ENCODE data around the gene MSANTD7. TPM values are rescaled to one million over a fixed set of nuclear protein-coding genes. Genes with fewer than 3 reads are reported as not detected.

MSANTD7 gene
- total and polyA plus RNA-seq, 2 of the 13 experiments (the other 11 are each of a cell fraction or from before 2014, with no cell fraction given) = 3.7 to 16.7 TPM

DNA sequence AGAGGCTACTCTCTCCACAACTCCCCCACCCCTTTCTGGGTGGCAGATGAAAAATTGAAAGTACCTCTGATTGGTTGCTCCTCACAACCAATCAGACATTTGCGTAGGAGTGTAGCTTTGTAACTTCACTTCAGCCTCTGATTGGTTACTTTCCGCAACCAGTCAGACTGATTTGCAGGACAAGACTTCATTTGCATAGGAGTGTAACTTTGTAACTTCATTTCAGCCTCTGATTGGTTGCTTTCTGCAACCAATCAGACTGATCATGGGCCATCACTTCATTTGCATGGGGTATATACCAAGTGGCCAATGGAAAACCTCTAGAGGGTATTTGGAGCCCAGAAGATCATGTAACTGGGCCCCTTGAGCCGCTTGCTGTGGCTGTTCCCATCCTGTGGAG is 25.8 kb upstream of the MSANTD7 start:
- ChIA-PET POLR2A (no interaction called here), CTCF (ENCODE audit: low intra/inter-chr PET ratio, low total read pairs) (no interaction called here)
- peak overlapping the region; percentile 46 for H3K4me2 ChIP-seq (ENCODE audit: low read depth, low read length)
- H3K79me2 ChIP-seq (ENCODE audit: insufficient read depth, low read length) = no peaks in the 10 kb centered on the region
- H2AFZ ChIP-seq (ENCODE audit: low read length) = no peak overlapping the region
- peak; percentile 95 for ATAC-seq
- 0 out of 2 replicates have a peak, but pooled peaks cover 7% of the 10 kb centered on the region for H3K4me1 ChIP-seq (ENCODE audit: insufficient read depth, low read length)
- 65% methylated on average over 3 of the region's 3 CpGs for WGBS (ENCODE audit: low lambda C conversion rate)
- BruUV-seq (replicated peaks) = no TSS peak
- no peak for FAIRE-seq
- in situ Hi-C loops (cut with HindIII; ENCODE audit: extremely low pct_ligation_motif_present, low pct_unique_long_range_greater_than_20kb) = loop anchor here (25.0 kb wide), 1 partner anchor 625 kb away; no protein-coding TSS in a partner anchor
- no peak overlapping the region for H3K9ac ChIP-seq (ENCODE audit: insufficient read depth, low read depth, low read length)
- H4K20me1 ChIP-seq (ENCODE audit: insufficient read depth, low read length) = no peaks in the 10 kb centered on the region
- peak overlapping the region in 1 of 3 experiments; percentile 43; a peak in 2 of 6 replicates for H3K4me3 ChIP-seq (replicated peaks in 1 of 3; ENCODE audit: insufficient read depth in 1 of 3, low read depth in 2 of 3, low read length in 3 of 3)
- peak; percentile 74 for DNase-seq (ENCODE audit: low spot score)
- H3K9me3 ChIP-seq (ENCODE audit: low read length) = no peaks in the 10 kb centered on the region
- H3K27me3 ChIP-seq (ENCODE audit: control insufficient read depth in 1 of 2, insufficient read depth in 2 of 2, low read length in 2 of 2) = no peaks in the 10 kb centered on the region; a peak in 1 of 5 replicates
- no peak overlapping the region for H3K27ac ChIP-seq (ENCODE audit: extremely low read length, insufficient read depth, low read length)
- intact Hi-C loops (cut with micrococcal nuclease; ENCODE audit: unreplicated experiment) = no loop called here
- no peaks in the 10 kb centered on the region for H3K36me3 ChIP-seq (replicated peaks in 1 of 2; ENCODE audit: control insufficient read depth in 1 of 2, insufficient read depth in 2 of 2, low read length in 2 of 2)
- TF ChIP-seq ZNF879 (CRISPR knock-in tag; IDR thresholded peaks at IDR 0.05) = no peak
- no peak for TF ChIP-seq MTF2 (CRISPR knock-in tag; IDR thresholded peaks at IDR 0.05; ENCODE audit: borderline replicate concordance)
- no peak for TF ChIP-seq PAX8 (CRISPR knock-in tag; IDR thresholded peaks at IDR 0.05; ENCODE audit: borderline replicate concordance)
- TF ChIP-seq ZSCAN30 (CRISPR knock-in tag; IDR thresholded peaks at IDR 0.05) = no peak
- TF ChIP-seq SAP130 (CRISPR knock-in tag; IDR thresholded peaks at IDR 0.05; ENCODE audit: low read depth) = 0 out of 2 replicates have a peak, but pooled peaks have one; percentile 32
- no peak for TF ChIP-seq SKIL (CRISPR knock-in tag; IDR thresholded peaks at IDR 0.05; ENCODE audit: borderline replicate concordance)
- TF ChIP-seq ZBTB33 (CRISPR knock-in tag; IDR thresholded peaks at IDR 0.05) = no peak
- TF ChIP-seq DRAP1 (CRISPR knock-in tag; IDR thresholded peaks at IDR 0.05) = 0 out of 2 replicates have a peak, but pooled peaks have one; percentile 48
- TF ChIP-seq SNAPC4 (CRISPR knock-in tag; IDR thresholded peaks at IDR 0.05) = no peak
- TF ChIP-seq DR1 (CRISPR knock-in tag; IDR thresholded peaks at IDR 0.05) = 0 out of 2 replicates have a peak, but pooled peaks have one; percentile 29
- TF ChIP-seq U2AF1 (optimal IDR thresholded peaks at IDR 0.05; ENCODE audit: low read depth, low read length) = no peak
- no peak for TF ChIP-seq ZSCAN29 (CRISPR knock-in tag; conservative IDR thresholded peaks at IDR 0.05)
- peak; percentile 82 for TF ChIP-seq NFYC (CRISPR knock-in tag; IDR thresholded peaks at IDR 0.05)
- TF ChIP-seq NFYB (CRISPR knock-in tag; IDR thresholded peaks at IDR 0.05) = peak; percentile 66
